Right renal pelvis (tissue), 4 donors: Measurements from ENCODE around the gene KRI1. TPM values are rescaled to one million over a fixed set of nuclear protein-coding genes. Genes with fewer than 3 reads are reported as not detected.
"Not testable (repeated sequence)": the region's sequence is repeated elsewhere in the genome, so short reads cannot be mapped to it uniquely, and the experiment has no call there.

Experiments used
- DNase-seq, 4 donors: peaks; one replicate each; pipeline ENCODE4 v3.0.0-alpha.2; 2013; ENCODE audit warnings: low read depth in 4 of 4, low spot score in 3 of 4, missing footprints in 1 of 4
- polyA plus RNA-seq, 4 donors: library from polyadenylated mRNA; unstranded; fragments of 120-200 nt; gene quantifications; one replicate each; pipeline ENCODE4 v1.2.1, GENCODE V29; 2013; ENCODE audit not compliant: insufficient read length in 4 of 4

KRI1 gene
- polyA plus RNA-seq, 4 donors: 30.9 to 35.5 (median 32.4) TPM

- no peak for DNase-seq
These were observed 14.0 kb downstream of the KRI1 start for GRCh38 chr19:10551698-10552301.

GRCh38 chr19:10551006-10551405, 14.8 kb downstream of the KRI1 start:
- DNase-seq: not testable (repeated sequence)

GRCh38 chr19:10550336-10550735, 15.5 kb downstream of the KRI1 start:
- no peak for DNase-seq

- no peak for DNase-seq
These were observed 16.1 kb downstream of the KRI1 start for GRCh38 chr19:10549733-10550132.

GRCh38 chr19:10548746-10549276, 17.0 kb downstream of the KRI1 start:
- DNase-seq: no peak

- DNase-seq: no peak
These were observed 19.0 kb downstream of the KRI1 start for GRCh38 chr19:10546817-10547216.

GRCh38 chr19:10544753-10545251, 21.0 kb downstream of the KRI1 start:
- no peak for DNase-seq

- DNase-seq: no peak
These were observed 21.5 kb downstream of the KRI1 start for GRCh38 chr19:10544242-10544752.

- DNase-seq: peak in 2 of 4 donors; percentile 43 to 52
These were observed 22.2 kb downstream of the KRI1 start, which contains the start of gene ATG4D for GRCh38 chr19:10543420-10544241. Gene ATG4D, plus strand, starts transcription at chr19:10543904. Its CDS starts 187 bp downstream, at chr19:10544091.

- DNase-seq: no peak
These were observed 22.8 kb downstream of the KRI1 start for GRCh38 chr19:10543059-10543419.

- not testable (repeated sequence) for DNase-seq
These were observed 26.8 kb downstream of the KRI1 start for GRCh38 chr19:10539016-10539415.

GRCh38 chr19:10538204-10538983, 27.4 kb downstream of the KRI1 start:
- DNase-seq: no peak

GRCh38 chr19:10537668-10538067, 28.1 kb downstream of the KRI1 start:
- no peak for DNase-seq

- DNase-seq: no peak
These were observed 30.2 kb downstream of the KRI1 start for GRCh38 chr19:10535613-10536012.

- no peak for DNase-seq
These were observed 32.0 kb downstream of the KRI1 start for GRCh38 chr19:10533646-10534386.

- DNase-seq: no peak
These were observed 33.4 kb downstream of the KRI1 start for GRCh38 chr19:10532457-10532856.

GRCh38 chr19:10526887-10527286, 38.9 kb downstream of the KRI1 start:
- not testable (repeated sequence) for DNase-seq

- DNase-seq: no peak
These were observed 40.2 kb downstream of the KRI1 start for GRCh38 chr19:10525636-10526035.

GRCh38 chr19:10523135-10523636, 42.6 kb downstream of the KRI1 start:
- no peak for DNase-seq
